SK-N-SH (cell line): ENCODE results near the gene HTR1D. TPM values are rescaled to one million over a fixed set of nuclear protein-coding genes. Genes with fewer than 3 reads are reported as not detected.
A peak's percentile ranks its signal among the peaks of the same experiment; 100 is the strongest.
"Not testable (repeated sequence)": the region's sequence is repeated elsewhere in the genome, so short reads cannot be mapped to it uniquely, and the experiment has no call there.

Experiments used
- CTCF ChIA-PET: fragments of 300-600, 350-600 bp; formaldehyde crosslinking; extraction: SDS; loops from one replicate; lab custom pipeline; 2021; lab: Yijun Ruan, JAX
- POLR2A ChIA-PET: fragments of 350-600 bp; sonication (Branson Sonifier 250); formaldehyde crosslinking; extraction: SDS; loops from one replicate; lab custom pipeline; 2020; ENCODE audit warnings: antibody characterized with exemption, inconsistent platforms; lab: Yijun Ruan, JAX
- DNase-seq: peaks from one replicate; pipeline ENCODE4 v3.0.0; 2012
- H2AFZ ChIP-seq: fragments of 200-600 bp; sonication (generic); 2 replicates; pipeline ENCODE4 v1.8.1; 2016; ENCODE audit warnings: antibody characterized with exemption, mild to moderate bottlenecking, low read depth
- H3F3A ChIP-seq: fragments of 200-600 bp; sonication (generic); replicated peaks from 2 replicates; pipeline ENCODE3; 2016; ENCODE audit warnings: antibody characterized with exemption, mild to moderate bottlenecking; ENCODE audit not compliant: insufficient read depth
- H3K27ac ChIP-seq, 2 experiments: fragments of 200-500 bp in 1 of 2; fragments of 200-600 bp in 1 of 2; sonication (Bioruptor generic) in 1 of 2; sonication (generic), shearing (Covaris generic) in 1 of 2; 2 replicates each; pipeline versions ENCODE4 v1.5.1 to v1.6.1; 2014 to 2016; ENCODE audit warnings: low read depth in 2 of 2, inconsistent platforms in 1 of 2, low read length in 1 of 2, mild to moderate bottlenecking in 1 of 2, mixed read lengths in 1 of 2
- H3K27me3 ChIP-seq: fragments of 200-600 bp; sonication (generic), shearing (Covaris generic); 2 replicates; pipeline ENCODE4 v1.6.1; 2016; ENCODE audit warnings: mixed run types; ENCODE audit not compliant: insufficient read depth
- H3K36me3 ChIP-seq, 2 experiments: fragments of 200-500 bp in 1 of 2; fragments of 200-600 bp in 1 of 2; sonication (Bioruptor generic) in 1 of 2; sonication (generic) in 1 of 2; replicated peaks in 1 of 2; 2 replicates each; pipeline versions ENCODE3 to v1.5.1; 2014 to 2016; ENCODE audit warnings: low read length in 1 of 2, mild to moderate bottlenecking in 1 of 2; ENCODE audit not compliant: insufficient read depth in 2 of 2, control insufficient read depth in 1 of 2
- H3K4me1 ChIP-seq, 2 experiments: fragments of 200-500 bp in 1 of 2; fragments of 200-600 bp in 1 of 2; sonication (Bioruptor generic) in 1 of 2; sonication (generic), shearing (Covaris generic) in 1 of 2; 2 replicates each; pipeline versions ENCODE4 v1.5.1 to v1.6.1; 2014 to 2016; ENCODE audit warnings: low read depth in 1 of 2, low read length in 1 of 2, mixed run types in 1 of 2; ENCODE audit not compliant: insufficient read depth in 2 of 2, control insufficient read depth in 1 of 2
- H3K4me2 ChIP-seq: fragments of 200-600 bp; sonication (generic), shearing (Covaris generic); 2 replicates; pipeline ENCODE4 v1.6.1; 2017; ENCODE audit warnings: mixed run types
- H3K4me3 ChIP-seq, 2 experiments: fragments of 200-500 bp in 1 of 2; fragments of 200-600 bp in 1 of 2; sonication (Bioruptor generic) in 1 of 2; sonication (generic), shearing (Covaris generic) in 1 of 2; 2 replicates each; pipeline versions ENCODE4 v1.5.1 to v1.8.1; 2014 to 2016; ENCODE audit warnings: low read depth in 2 of 2, inconsistent platforms in 1 of 2, low read length in 1 of 2, mild to moderate bottlenecking in 1 of 2, mixed read lengths in 1 of 2, moderate library complexity in 1 of 2
- H3K79me2 ChIP-seq: fragments of 200-600 bp; sonication (generic); 2 replicates; pipeline ENCODE4 v1.8.1; 2017; ENCODE audit warnings: mild to moderate bottlenecking; ENCODE audit not compliant: insufficient read depth
- H3K9ac ChIP-seq: fragments of 200-600 bp; sonication (generic); 2 replicates; pipeline ENCODE4 v1.6.1; 2017; ENCODE audit warnings: mixed run types
- H3K9me2 ChIP-seq: fragments of 200-600 bp; sonication (generic); 2 replicates; pipeline ENCODE4 v1.6.1; 2017; ENCODE audit warnings: mixed run types
- H3K9me3 ChIP-seq: fragments of 200-600 bp; sonication (generic); 2 replicates; pipeline ENCODE4 v1.6.1; 2017; ENCODE audit warnings: mixed run types, mild to moderate bottlenecking, moderate library complexity
- H4K20me1 ChIP-seq: fragments of 200-600 bp; sonication (generic); 2 replicates; pipeline ENCODE4 v1.6.1; 2017; ENCODE audit warnings: mild to moderate bottlenecking, mixed run types; ENCODE audit not compliant: insufficient read depth
- CHD2 ChIP-seq: fragments of 150-350 bp; IDR thresholded peaks from 2 replicates; pipeline ENCODE4 v1.6.1; 2018; ENCODE audit warnings: low read length; ENCODE audit not compliant: partially characterized antibody
- CTCF ChIP-seq: fragments of 200-600 bp; sonication (generic); IDR thresholded peaks from 2 replicates; pipeline ENCODE4 v1.6.1; 2017; ENCODE audit warnings: antibody characterized with exemption, mild to moderate bottlenecking, moderate library complexity
- ELF1 ChIP-seq: IDR thresholded peaks from 2 replicates; pipeline ENCODE4 v1.4.0; 2012
- EP300 ChIP-seq, 2 experiments: IDR thresholded peaks; 2 replicates each; pipeline versions ENCODE4 v1.4.0 to v1.6.1; 2012; ENCODE audit warnings: borderline replicate concordance in 1 of 2, low read depth in 1 of 2, low read length in 1 of 2
- EZH2phosphoT487 ChIP-seq: fragments of 200-600 bp; sonication (generic); IDR thresholded peaks from 2 replicates; pipeline ENCODE4 v1.6.1; 2017; ENCODE audit warnings: low read depth, mixed run types, mild to moderate bottlenecking, antibody characterized with exemption, moderate library complexity, borderline replicate concordance
- FOSL2 ChIP-seq: IDR thresholded peaks from 2 replicates; pipeline ENCODE4 v1.4.0; 2012; ENCODE audit warnings: low read depth, mild to moderate bottlenecking, moderate library complexity, borderline replicate concordance
- FOXJ3 ChIP-seq: sonication (generic); formaldehyde crosslinking; IDR thresholded peaks from 2 replicates; pipeline ENCODE4 v1.5.1; 2020; ENCODE audit warnings: mild to moderate bottlenecking, missing genetic modification reagents
- FOXM1 ChIP-seq: IDR thresholded peaks from 2 replicates; pipeline ENCODE4 v1.4.0; 2012; ENCODE audit warnings: low read depth, mild to moderate bottlenecking
- GABPA ChIP-seq: IDR thresholded peaks from 2 replicates; pipeline ENCODE4 v1.4.0; 2012; ENCODE audit warnings: low read depth, mild to moderate bottlenecking
- GATA2 ChIP-seq: sonication (generic); formaldehyde crosslinking; IDR thresholded peaks from 2 replicates; pipeline ENCODE4 v1.5.0; 2020; ENCODE audit warnings: mild to moderate bottlenecking, missing genetic modification reagents
- JUND ChIP-seq: IDR thresholded peaks from 2 replicates; pipeline ENCODE4 v1.4.0; 2012
- NFIC ChIP-seq: IDR thresholded peaks from 2 replicates; pipeline ENCODE4 v1.4.0; 2012; ENCODE audit warnings: borderline replicate concordance
- NRF1 ChIP-seq: IDR thresholded peaks from 2 replicates; pipeline ENCODE4 v1.6.1; 2012; ENCODE audit warnings: low read depth, mild to moderate bottlenecking, low read length
- PBX3 ChIP-seq: IDR thresholded peaks from 2 replicates; pipeline ENCODE4; 2012
- RCOR1 ChIP-seq: fragments of 150-350 bp; IDR thresholded peaks from 2 replicates; pipeline ENCODE4 v1.6.1; 2017; ENCODE audit warnings: antibody characterized with exemption, low read length
- RFX5 ChIP-seq: IDR thresholded peaks from 2 replicates; pipeline ENCODE4 v1.6.1; 2012; ENCODE audit warnings: mild to moderate bottlenecking, improper control_type of control experiment, low read length
- RXRA ChIP-seq: IDR thresholded peaks from 2 replicates; pipeline ENCODE4 v1.4.0; 2012; ENCODE audit warnings: low read depth, mild to moderate bottlenecking, borderline replicate concordance
- SIN3A ChIP-seq: IDR thresholded peaks from 2 replicates; pipeline ENCODE4 v1.6.1; 2012; ENCODE audit warnings: low read depth, mild to moderate bottlenecking, low read length, moderate library complexity, borderline replicate concordance
- SMC3 ChIP-seq: IDR thresholded peaks from 2 replicates; pipeline ENCODE4 v1.6.1; 2012; ENCODE audit warnings: low read depth, low read length, improper control_type of control experiment
- TAF1 ChIP-seq: IDR thresholded peaks from 2 replicates; pipeline ENCODE4 v1.6.1; 2012; ENCODE audit warnings: low read depth, mild to moderate bottlenecking, low read length, moderate library complexity, borderline replicate concordance
- TCF12 ChIP-seq: IDR thresholded peaks from 2 replicates; pipeline ENCODE4 v1.4.0; 2012
- WGBS: methylation state at CpG from one replicate; pipeline ENCODE4 v1.1.6; 2017; ENCODE audit warnings: low lambda C conversion rate; 5-methylcytosine and 5-hydroxymethylcytosine counted together
- polyA plus RNA-seq, 3 experiments: library from polyadenylated mRNA; depleted of rRNA; stranded (reverse); fragments of >200 nt; gene quantifications; 2 replicates each; pipeline ENCODE4 v1.2.3, GENCODE V29; 2012

HTR1D gene
- polyA plus RNA-seq, 1 of the 3 experiments (the other 2 are of a cell fraction), result 0.39 TPM

- Histone ChIP-seq H4K20me1 (no peaks in the 10 kb centered on the region), H3K4me2 (no peak overlapping the region), H3K36me3 (no peaks in the 10 kb centered on the region), H3K9ac (no peak overlapping the region), H3K4me1 (peaks cover 4 to 12% of the 10 kb centered on the region in 2 experiments; a peak in 3 of 4 replicates), H3K9me2 (no peaks in the 10 kb centered on the region), H3K27me3 (no peaks in the 10 kb centered on the region), H3K9me3 (no peaks in the 10 kb centered on the region), H2AFZ (no peak overlapping the region), H3K27ac (no peak overlapping the region), H3F3A (peaks cover 27% of the 10 kb centered on the region), H3K79me2 (no peaks in the 10 kb centered on the region), H3K4me3 (no peak overlapping the region)
- DNase-seq, result no peak
- WGBS, result 89% methylated on average over 3 of the region's 3 CpGs
- TF ChIP-seq CTCF (no peak), NRF1 (no peak), CHD2 (no peak), SMC3 (no peak), RCOR1 (no peak), SIN3A (no peak), ELF1 (no peak), GATA2 (no peak), JUND (no peak), RFX5 (no peak), FOXM1 (no peak), TCF12 (no peak), FOSL2 (no peak), TAF1 (no peak), EZH2phosphoT487 (no peak), NFIC (no peak), GABPA (no peak), FOXJ3 (CRISPR knock-in tag) (no peak), RXRA (no peak), EP300 (IDR thresholded peaks at IDR 0.05; ENCODE audit: borderline replicate concordance in 1 of 2, low read depth in 1 of 2, low read length in 1 of 2) (no peak)
- CTCF ChIA-PET, result interaction anchor here (0.6 to 3.4 kb wide), 5 partner anchors 16 to 226 kb away, joined by 3 to 15 read pairs (median 4); no protein-coding TSS in a partner anchor
- POLR2A ChIA-PET, result no interaction called here
Observed at GRCh38 chr1:23191199-23191598, 26.1 kb downstream of the HTR1D start.

GRCh38 chr1:23188936-23189452 is 28.3 kb downstream of the HTR1D start:
- H3K4me2 ChIP-seq, H2AFZ ChIP-seq, H3K9me3 ChIP-seq, H4K20me1 ChIP-seq, H3K9me2 ChIP-seq, H3F3A ChIP-seq, H3K4me3 ChIP-seq, H3K79me2 ChIP-seq, POLR2A ChIA-PET, H3K36me3 ChIP-seq, DNase-seq, H3K27me3 ChIP-seq: not testable (repeated sequence)
- 84% methylated on average over 13 of the region's 13 CpGs for WGBS
- CTCF ChIA-PET, result interaction anchor here (1.8 to 3.4 kb wide), 3 partner anchors 87 to 212 kb away, joined by 4 to 15 read pairs (median 10); no protein-coding TSS in a partner anchor
- Histone ChIP-seq H3K4me1 (peaks cover 4 to 11% of the 10 kb centered on the region in 2 experiments; a peak in 3 of 4 replicates), H3K27ac (peak overlapping the region in 1 of 2 experiments; percentile 48; a peak in 2 of 4 replicates), H3K9ac (peak overlapping the region; percentile 24; the same call in 1 of the 2 replicates)
- peak; percentile 31; the same call in 1 of the 2 replicates for TF ChIP-seq PBX3
